Activated CD8-positive, alpha-beta memory T cell treated with anti-CD3 and anti-CD28 coated beads for 48 hours (primary cell): ENCODE measurements around the gene PANK3.
"Not testable (repeated sequence)": the region's sequence is repeated elsewhere in the genome, so short reads cannot be mapped to it uniquely, and the experiment has no call there.

Experiments used
- DNase-seq, 3 experiments: peaks; one replicate each; pipeline ENCODE4 v3.0.0-alpha.2; 2020; ENCODE audit warnings: low read depth in 2 of 3, low spot score in 2 of 3

Gene PANK3

GRCh38 chr5:168596122-168596521 lies 17.0 kb upstream of the PANK3 start:
- not testable (repeated sequence) for DNase-seq

GRCh38 chr5:168592014-168592368 lies 12.8 kb upstream of the PANK3 start:
- DNase-seq = no peak

- no peak for DNase-seq
Measured at GRCh38 chr5:168591302-168592013, 12.3 kb upstream of the PANK3 start.

GRCh38 chr5:168590666-168591065 lies 11.5 kb upstream of the PANK3 start:
- DNase-seq = no peak

GRCh38 chr5:168587987-168588386 lies 8.8 kb upstream of the PANK3 start:
- DNase-seq = no peak

- DNase-seq = no peak
Measured at GRCh38 chr5:168585119-168585856, 6.1 kb upstream of the PANK3 start.

GRCh38 chr5:168583742-168584482 lies 4.7 kb upstream of the PANK3 start:
- no peak for DNase-seq

GRCh38 chr5:168580814-168581469 lies 1.8 kb upstream of the PANK3 start:
- not testable (repeated sequence) for DNase-seq

- DNase-seq = no peak
Measured at GRCh38 chr5:168580227-168580508, 1.0 kb upstream of the PANK3 start.

GRCh38 chr5:168579488-168580226 lies 489 bp upstream of the PANK3 start:
- DNase-seq = peak; percentile 83 to 96 (median 93)

GRCh38 chr5:168578006-168578405 lies 1.2 kb downstream of the PANK3 start:
- DNase-seq = no peak

- DNase-seq = no peak
Measured at GRCh38 chr5:168575391-168576372, 3.5 kb downstream of the PANK3 start.

- DNase-seq = not testable (repeated sequence)
Measured at GRCh38 chr5:168574156-168574555, 5.0 kb downstream of the PANK3 start.

GRCh38 chr5:168573663-168574062 lies 5.5 kb downstream of the PANK3 start:
- DNase-seq = not testable (repeated sequence)

GRCh38 chr5:168570490-168571328 lies 8.5 kb downstream of the PANK3 start:
- DNase-seq = no peak

- no peak for DNase-seq
Measured at GRCh38 chr5:168568738-168569137, 10.4 kb downstream of the PANK3 start.

- no peak for DNase-seq
Measured at GRCh38 chr5:168563959-168564358, 15.2 kb downstream of the PANK3 start.

GRCh38 chr5:168562279-168562678 lies 16.9 kb downstream of the PANK3 start:
- DNase-seq = no peak

- no peak for DNase-seq
Measured at GRCh38 chr5:168557389-168557788, 21.8 kb downstream of the PANK3 start.
